H1 (cell line): ENCODE measurements around the gene RNASE9. TPM values are rescaled to one million over a fixed set of nuclear protein-coding genes. Genes with fewer than 3 reads are reported as not detected.

Source experiments
- EZH2 ChIP-seq: fragments of 200-600 bp; sonication (generic); IDR thresholded peaks from 2 replicates; pipeline ENCODE4 v1.7.1; 2012; ENCODE audit warnings: low read depth, mild to moderate bottlenecking, moderate library complexity, low read length, inconsistent platforms; ENCODE audit not compliant: severe bottlenecking
- TBP ChIP-seq: IDR thresholded peaks from 2 replicates; pipeline ENCODE4 v1.6.1; 2011; ENCODE audit warnings: low read depth, low read length, improper control_type of control experiment
- TCF12 ChIP-seq: IDR thresholded peaks from 2 replicates; pipeline ENCODE4 v1.6.1; 2011; ENCODE audit warnings: low read depth, mild to moderate bottlenecking, low read length
- TEAD4 ChIP-seq: IDR thresholded peaks from 2 replicates; pipeline ENCODE4 v1.6.1; 2012; ENCODE audit warnings: low read depth, low read length, inconsistent platforms, mixed read lengths
- polyA plus RNA-seq, 7 experiments: library from polyadenylated mRNA; depleted of rRNA in 3 of 7; stranded (reverse) in 5 of 7; unstranded in 2 of 7; fragments of >200 nt in 5 of 7; fragments of 200-250 nt in 2 of 7; gene quantifications; 1 replicate in 5 of 7; 2 replicates in 1 of 7; 4 replicates in 1 of 7; pipeline versions ENCODE4 v1.2.1 to v1.2.3, GENCODE V29; 2011 to 2013; ENCODE audit warnings: missing spikeins in 2 of 7, mixed read lengths in 2 of 7
- total RNA-seq: library from RNA; stranded (reverse); fragmentation: NEBNext Ultra II Directional; extraction: Animal tissue kit (Norgen Biotek cat#: 25700); gene quantifications from 2 replicates; pipeline ENCODE4 v1.2.1, GENCODE V29; 2021

Gene RNASE9
- total and polyA plus RNA-seq, 2 of the 8 experiments (the other 6 are each of a cell fraction or from before 2014, with no cell fraction given) = 0.06 TPM; not detected in 1

DNA sequence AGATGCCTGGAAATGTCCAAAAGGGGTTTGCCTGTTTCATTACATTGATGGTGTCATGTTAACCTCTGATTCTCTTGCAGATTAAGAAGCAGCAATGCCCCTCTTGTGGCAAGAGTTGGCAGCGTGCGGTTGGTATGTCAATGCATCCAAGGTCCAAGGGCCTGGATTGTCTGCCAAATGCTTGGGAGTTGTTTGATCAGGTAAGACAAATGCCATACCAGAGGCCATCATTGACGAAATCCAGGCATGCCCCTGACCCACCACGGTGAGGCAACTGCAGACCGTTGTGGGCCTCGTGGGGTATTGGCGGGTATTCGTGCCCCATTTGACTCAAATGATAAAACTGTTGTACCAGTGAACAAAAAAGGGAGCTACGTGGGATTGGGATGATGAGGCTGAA, 41.7 kb upstream of the RNASE9 start (continued):
- TF ChIP-seq TEAD4 (no peak), TBP (no peak), EZH2 (no peak), TCF12 (no peak)
